Activated T-helper 1 cell treated with anti-CD3 and anti-CD28 coated beads, Interleukin-2, amount 50 U/mL, for 16 hours (primary cell): ENCODE measurements around the gene TXNDC15.
"Not testable (repeated sequence)": the region's sequence is repeated elsewhere in the genome, so short reads cannot be mapped to it uniquely, and the experiment has no call there.

Experiments
- DNase-seq, 2 donors: peaks; one replicate each; pipeline ENCODE4 v3.0.0-alpha.2; 2020; ENCODE audit warnings: low read depth in 1 of 2, low spot score in 1 of 2

TXNDC15 gene

DNA sequence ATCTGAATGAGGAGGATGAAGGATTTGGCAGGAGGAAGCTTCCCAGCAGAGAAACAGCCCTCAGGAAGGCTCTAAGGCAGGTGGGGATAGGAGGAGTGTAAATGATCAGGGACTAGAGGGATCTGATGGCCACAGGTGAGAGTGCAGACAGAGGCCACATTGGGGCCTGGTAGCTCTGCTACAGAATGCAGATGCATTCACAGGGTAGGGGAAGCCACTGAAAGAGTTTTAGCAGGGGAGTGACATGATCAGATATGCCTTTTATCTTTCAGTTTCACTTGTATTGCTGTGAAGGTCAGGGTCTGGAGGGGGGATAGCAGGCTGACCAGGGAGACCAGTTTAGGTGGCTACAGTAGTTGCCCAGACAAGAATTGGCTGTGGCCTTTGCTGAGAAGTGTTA lies 3.0 kb downstream of the TXNDC15 start:
- DNase-seq: no peak

DNA sequence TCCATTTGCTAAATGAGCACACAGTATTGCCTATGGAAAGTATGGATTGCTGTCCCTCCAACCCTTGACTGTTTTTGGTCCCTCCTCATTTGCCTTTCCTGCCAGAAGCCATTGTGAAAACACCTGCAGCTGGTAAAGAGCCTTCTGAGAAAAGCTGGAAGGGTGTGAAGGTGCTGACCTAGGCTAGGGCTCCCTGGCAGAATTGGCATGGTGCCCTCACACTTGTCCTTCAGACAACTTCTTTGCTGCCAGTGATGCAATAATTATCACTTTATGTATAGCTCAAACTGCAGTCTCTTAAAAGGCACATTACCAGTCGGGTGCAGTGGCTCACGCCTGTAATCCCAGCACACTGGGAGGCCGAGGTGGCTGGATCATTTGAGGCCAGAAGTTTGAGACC lies 4.2 kb downstream of the TXNDC15 start:
- DNase-seq: no peak

DNA sequence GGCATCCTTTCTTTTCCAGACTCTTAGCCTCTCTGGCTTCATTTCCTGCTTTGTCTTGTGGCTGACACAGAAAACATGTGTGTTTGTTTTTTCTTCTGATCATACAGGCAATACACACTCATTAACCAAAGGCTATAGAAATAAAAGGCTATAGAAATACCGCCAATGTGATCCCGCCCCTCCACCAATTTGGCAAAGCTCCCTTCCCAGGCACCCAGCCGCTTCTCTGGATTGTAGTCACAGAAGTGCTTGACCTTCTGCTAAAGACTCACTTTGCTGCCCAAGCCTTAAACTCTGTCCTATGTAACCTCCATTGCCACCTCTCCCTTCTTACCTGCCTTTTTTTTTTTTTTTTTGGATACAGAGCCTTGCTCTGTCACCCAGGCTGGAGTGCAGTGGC lies 5.3 kb downstream of the TXNDC15 start:
- no peak for DNase-seq

DNA sequence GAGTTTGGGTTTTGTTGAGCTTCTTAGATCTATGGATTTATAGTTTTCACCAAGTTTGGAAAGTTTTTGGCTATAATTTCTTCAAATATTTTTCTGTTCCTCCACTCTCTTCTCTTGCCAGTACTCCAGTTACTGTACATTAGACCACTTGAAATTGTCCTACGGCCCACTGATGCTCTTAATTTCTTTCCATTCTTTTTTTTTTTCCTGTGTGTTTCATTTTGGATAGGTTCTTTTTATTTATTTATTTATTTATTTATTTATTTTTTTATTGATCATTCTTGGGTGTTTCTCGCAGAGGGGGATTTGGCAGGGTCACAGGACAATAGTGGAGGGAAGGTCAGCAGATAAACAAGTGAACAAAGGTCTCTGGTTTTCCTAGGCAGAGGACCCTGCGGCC lies 6.8 kb downstream of the TXNDC15 start:
- not testable (repeated sequence) for DNase-seq

DNA sequence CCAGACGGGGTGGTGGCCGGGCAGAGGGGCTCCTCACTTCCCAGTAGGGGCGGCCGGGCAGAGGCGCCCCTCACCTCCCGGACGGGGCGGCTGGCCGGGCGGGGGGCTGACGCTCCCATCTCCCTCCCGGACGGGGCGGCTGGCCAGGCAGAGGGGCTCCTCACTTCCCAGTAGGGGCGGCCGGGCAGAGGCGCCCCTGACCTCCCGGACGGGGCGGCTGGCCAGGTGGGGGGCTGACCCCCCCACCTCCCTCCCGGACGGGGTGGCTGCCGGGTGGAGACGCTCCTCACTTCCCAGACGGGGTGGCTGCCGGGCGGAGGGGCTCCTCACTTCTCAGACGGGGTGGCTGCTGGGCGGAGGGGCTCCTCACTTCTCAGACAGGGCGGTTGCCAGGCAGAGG lies 7.5 kb downstream of the TXNDC15 start:
- not testable (repeated sequence) for DNase-seq

DNA sequence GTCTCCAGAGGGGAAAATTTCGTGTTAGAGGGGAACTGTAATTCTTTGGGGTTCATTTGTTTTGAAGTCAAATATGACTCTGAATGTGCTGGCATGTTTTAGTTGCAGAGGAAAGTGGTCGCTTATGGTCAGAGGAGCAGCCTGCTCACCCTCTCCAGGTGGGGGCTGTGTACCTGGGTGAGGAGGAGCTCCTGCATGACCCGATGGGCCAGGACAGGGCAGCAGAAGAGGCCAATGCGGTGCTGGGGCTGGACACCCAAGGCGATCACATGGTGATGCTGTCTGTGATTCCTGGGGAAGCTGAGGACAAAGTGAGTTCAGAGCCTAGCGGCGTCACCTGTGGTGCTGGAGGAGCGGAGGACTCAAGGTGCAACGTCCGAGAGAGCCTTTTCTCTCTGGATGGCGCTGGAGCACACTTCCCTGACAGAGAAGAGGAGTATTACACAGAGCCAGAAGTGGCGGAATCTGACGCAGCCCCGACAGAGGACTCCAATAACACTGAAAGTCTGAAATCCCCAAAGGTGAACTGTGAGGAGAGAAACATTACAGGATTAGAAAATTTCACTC lies 13.5 kb downstream of the TXNDC15 start:
- DNase-seq: no peak

DNA sequence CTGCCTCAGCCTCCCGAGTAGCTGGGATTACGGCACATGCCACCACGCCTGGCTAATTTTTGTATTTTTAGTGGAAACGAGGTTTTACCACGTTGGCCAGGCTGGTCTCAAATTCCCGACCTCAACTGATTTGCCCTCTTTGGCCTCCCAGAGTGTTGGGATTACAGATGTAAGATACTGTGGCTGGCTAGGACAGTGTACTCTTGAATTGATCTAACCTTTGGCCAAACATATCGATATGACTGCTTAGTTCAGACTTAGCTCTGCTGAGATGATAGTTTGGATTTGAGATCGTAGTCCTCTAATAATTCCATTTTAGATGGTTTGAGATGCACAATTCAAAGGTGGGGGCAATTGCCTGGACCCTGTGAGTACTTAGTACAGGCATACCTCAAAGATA lies 15.2 kb downstream of the TXNDC15 start:
- DNase-seq: no peak

DNA sequence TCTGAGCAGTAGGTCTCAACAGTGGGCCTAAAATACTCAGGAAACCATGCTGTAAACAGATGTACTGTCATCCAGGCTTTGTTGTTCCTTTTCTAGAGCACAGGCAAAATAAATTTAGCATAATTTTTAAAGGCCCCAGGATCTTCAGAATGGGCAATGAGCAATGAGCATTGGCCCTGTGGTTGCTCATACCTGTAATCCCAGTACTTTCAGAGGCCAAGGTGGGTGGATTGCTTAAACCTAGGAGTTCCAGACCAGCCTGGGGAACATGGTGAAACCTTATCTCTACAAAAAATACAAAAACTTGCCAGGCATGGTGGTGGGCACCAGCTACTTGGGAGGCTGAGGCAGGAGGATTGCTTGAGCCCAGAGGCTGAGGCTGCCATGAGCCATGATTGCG lies 17.3 kb downstream of the TXNDC15 start:
- no peak for DNase-seq

DNA sequence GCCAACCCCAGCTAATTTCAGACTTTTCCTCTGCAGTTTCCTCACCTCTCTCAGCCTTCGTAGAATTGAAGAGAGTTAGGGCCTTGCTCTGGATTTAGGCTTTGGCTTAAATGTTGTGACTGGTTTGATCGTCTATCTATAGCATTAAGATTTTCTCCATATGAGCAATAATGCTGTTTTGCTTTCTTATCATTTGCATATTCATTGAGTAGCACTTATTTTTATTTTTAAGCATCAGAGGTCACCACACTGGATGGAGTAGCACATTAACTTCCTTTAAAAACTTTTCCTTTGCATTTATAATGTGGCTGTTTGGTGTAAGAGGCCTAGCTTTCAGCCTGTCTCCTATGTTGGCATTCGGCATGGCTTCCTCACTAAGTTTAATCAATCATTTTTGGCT lies 18.1 kb downstream of the TXNDC15 start:
- no peak for DNase-seq

DNA sequence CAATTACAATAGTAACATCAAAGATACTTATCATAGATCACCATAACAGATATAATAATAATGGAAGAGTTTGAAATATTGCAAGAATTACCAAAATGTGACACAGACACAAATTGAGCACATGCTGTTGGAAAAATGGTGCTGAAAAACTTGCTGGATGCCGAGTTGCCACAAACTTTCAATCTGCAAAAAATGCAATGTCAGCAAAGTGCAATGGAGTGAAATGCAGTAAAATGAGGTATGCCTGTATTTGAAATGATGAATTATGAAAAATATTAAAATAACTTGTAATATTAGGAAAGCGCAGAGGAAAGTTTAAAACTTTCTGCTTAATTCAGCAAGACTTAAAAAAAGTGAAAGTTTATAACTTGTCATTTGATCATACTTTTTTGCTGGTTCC lies 18.8 kb downstream of the TXNDC15 start:
- DNase-seq: no peak

DNA sequence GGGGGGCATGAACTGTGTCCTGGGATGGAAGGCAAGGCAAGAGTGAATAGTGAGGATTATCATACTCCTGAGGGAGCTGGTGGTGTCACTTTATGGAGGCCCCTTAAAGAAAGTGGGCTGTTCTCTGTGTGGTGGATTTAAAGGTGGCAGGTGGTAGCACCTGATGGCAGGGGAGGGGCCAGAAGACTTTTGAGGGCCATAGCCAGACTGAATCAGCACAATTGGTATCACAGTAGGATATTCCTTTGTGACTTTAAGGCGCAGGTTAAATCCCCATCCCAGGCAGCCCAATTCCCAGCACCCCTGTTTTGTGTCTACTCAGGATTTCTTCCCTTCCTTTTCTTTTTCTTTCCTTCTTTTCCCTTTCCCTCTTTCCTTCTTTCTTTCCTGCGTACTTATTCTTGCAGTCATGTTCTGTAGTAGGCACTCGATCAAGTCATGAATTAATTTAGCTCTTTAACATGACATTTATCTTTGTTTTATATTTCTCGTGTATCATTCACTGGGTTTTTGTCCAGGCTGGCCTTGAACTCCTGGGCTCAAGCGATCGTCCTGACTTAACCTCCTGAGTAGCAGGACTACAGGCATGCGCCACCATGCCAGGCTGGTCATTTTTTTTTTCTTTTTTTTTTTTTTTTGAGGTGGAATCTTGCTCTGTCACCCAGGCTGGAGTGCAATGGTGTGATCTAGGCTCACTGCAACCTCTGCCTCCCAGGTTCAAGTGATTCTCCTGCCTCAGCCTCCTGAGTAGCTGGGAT lies 19.8 kb downstream of the TXNDC15 start:
- DNase-seq: no peak

DNA sequence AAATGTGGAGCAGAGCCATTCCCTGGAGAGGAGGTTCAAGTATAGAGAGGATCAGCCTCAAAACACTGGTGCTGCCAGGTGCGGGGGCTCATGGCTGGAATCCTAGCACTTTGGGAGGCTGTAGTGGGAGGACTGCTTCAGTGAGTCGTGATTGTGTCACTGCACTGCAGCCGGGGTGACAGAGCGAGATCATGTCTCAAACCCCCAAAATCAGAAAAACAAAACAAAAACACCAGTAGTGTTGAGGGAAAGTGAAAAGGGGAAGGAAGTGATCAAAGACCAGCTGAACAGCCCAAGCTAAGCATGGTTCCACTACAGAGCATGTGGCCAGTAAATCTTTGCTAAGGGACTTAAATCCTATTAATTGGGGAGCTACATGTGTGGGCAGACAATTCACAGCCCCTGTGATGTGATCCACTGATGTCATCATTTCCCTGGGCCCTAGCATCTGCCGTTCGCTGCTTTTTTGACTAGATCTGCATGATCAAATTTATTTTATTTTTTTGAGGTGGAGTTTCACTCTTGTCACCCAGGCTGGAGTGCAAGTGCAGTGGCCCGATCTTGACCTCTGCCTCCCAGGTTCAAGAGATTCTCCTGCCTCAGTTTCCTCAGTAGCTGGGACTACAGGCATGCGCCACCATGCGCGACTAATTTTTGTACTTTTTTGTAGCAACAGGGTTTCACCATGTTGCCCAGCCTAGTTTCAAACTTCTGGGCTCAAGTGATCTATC lies 28.1 kb downstream of the TXNDC15 start:
- no peak for DNase-seq

DNA sequence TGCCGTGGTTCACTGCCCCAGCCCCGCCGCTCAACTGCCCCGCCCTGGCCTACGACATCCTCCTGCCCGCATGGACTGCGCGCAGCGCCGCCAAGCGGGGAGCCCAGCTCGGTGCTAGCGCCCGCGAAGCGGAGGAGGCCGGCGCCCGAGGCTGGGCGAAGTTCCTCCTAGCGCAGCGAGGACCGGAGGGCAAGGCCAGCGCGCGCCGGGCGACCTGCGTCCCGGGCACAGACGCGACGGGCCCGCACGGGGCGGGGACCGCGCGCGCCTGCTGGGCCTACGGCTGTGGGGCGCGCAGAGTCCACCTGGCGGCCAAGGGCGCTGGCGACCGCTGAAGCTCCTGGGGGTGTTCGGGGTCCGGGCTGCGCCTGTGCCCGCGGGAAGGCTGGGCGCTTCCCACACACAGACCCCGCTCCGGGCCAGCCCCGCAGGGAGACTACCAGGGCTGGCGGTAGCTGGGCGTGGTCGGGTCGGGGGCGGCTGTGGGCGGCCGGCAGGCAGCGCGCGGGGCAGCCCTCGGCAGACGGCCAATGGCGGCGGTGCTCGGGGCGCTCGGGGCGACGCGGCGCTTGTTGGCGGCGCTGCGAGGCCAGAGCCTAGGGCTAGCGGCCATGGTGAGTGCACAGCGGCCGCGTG lies 30.6 kb downstream of the TXNDC15 start, which contains the start of gene PCBD2:
TSS of gene PCBD2 (plus strand) at position 522 of the 636 bp plus-strand sequence. CDS start at position 531, 9 bp downstream.
- DNase-seq: peak; percentile 84 to 86

DNA sequence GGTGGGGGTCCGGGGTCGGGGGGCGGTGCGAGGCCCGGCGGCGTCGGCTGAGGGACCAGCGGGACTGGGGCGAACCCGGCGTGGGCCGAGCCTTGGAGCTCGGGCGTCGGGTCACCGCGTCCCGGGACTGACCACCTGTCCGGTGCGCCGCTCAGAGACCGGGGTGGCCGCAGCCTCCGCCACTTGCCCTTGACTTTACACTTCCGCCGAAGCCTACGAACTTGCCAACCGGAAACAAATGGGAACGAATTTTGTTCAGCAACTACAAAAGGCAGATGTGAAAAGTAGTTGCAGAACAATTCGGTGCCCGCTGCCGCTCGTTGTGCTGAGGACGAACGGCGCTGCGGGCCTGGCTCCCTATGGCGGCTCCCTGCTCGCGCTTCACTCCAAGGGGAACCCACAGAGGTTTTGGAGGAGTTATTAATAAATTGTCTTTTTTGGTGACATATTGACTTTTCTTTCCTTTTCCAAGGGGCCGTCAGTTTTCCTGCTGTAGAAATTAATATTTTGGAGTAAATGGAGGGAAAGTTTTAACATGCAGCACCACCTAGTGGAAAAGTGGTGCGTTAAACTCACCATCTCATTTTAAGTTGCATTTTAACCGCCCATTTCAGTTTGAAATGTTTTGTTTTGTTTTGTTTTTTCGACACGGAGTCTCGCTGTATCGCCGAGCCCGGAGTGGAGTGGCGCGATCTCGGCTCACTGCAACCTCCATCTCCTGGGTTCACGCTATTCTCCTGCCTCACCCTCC lies 31.2 kb downstream of the TXNDC15 start:
- DNase-seq: peak; percentile 30 to 37

DNA sequence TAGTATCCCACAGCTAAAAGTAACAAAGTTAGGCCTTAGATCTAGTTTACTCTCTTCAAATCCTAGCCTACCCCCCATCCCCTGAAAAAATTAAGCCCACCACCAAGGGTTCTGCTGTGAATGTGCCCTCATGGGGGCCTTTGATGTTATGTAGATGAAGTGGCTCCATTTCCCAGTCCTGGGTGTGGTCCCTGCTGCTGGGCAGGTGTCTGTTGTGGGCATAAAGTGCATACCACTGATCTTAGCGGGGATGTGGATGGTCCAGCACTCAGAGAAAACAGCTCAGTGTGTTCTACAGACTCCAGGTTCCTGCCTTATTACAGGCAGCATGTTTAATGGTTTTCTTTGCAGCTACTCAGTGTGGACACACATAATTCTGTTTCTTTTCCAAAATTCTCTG lies 32.6 kb downstream of the TXNDC15 start:
- no peak for DNase-seq

DNA sequence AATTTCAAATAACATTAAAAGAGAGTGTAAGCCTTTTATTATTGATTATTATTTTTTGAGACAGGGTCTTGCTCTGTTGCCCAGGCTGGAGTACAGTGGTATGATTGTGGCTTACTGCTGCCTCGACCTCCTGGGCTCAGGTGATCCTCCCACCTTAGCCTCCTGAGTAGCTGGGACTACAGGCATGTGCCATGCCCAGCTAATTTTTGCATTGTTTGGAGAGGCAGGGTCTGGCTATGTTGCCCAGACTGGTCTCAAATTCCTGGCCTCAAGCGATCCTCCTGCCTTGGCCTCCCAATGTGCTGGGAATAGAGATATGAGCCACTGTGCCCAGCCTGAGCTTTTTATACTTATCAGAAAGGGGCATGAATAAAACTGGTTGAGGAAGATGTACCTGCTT lies 36.6 kb downstream of the TXNDC15 start:
- DNase-seq: not testable (repeated sequence)

DNA sequence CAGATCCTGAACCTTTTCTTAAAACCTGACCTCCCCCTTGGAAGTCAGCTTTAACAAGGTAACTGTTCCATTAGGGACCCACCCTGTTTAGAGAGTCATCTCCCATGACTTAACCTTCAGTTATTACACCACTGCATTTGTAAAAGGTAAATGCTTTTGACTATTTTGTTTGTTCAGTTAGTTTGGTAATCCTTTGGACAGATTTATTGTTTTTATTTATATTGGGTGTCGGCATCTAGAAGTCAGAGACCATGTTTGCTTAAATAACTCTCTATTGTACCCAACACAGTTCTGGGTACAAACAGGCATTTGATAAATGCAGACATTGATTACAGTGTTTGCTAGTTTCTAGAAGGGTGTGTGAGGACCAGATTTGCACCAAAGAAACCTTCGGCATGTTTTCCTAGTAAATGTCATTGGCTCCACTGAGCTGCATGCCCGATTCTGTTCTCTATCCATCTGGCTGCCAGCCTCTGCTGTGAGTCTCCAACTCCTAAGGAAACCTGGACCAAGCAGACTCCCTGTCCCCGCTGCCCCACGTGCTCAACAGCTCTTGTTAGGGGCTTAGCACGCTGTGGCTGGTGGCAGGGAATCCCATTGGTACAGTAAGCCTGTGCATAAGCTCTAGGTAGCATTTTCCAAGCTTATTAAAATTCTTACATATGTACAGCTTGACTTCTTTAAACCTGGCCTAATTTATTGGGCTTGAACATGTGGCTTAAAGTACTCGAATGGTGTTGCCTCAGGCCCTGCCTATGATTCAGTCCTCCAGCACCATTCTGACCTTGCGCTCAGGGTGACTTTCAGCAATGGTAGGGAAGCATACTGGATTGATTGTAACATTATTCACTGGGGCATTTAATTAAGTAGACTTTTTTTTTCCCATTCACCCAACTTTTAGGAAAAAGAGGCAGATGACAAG lies 37.4 kb downstream of the TXNDC15 start:
- DNase-seq: no peak

DNA sequence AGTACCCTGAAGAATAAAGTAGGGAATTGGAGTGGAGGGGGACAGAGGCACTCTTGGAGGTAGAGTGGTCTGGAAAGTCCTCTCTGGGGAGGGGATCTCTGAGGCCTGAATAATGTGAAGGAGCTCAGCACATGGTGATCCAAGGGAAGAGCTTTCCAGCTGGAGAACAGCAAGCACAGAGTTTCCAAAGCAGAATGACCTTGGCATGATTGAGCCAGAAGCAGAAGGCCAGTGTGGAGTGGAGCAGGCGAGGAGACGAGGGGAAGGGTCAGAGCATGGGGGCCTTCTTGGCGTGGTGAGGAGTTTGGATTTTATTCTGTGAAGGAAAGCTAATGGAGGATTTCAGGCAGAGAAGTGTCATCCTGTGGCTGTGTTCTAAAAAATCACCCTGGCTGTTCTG lies 39.1 kb downstream of the TXNDC15 start:
- no peak for DNase-seq

DNA sequence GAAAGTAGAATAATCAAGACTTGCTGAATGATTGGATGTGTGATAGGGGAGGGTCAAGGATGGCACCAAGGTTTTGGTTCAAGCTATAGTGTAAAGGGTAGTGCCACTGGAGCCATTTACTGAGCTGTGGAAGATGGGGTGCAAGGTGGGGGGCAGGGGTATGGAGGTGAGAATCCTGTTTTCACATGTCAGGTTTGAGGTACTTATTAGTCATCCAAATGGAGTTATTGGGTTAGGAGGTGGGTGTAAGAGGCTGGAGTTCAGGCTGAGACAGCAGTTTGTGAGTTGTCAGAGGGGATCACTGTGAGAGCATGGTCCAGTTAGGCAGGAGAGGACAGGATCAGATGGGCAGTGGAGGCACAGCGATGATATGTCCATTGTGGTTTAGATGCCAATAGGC lies 39.6 kb downstream of the TXNDC15 start:
- DNase-seq: no peak
